ENCODE data around the gene PRB3.

DNA sequence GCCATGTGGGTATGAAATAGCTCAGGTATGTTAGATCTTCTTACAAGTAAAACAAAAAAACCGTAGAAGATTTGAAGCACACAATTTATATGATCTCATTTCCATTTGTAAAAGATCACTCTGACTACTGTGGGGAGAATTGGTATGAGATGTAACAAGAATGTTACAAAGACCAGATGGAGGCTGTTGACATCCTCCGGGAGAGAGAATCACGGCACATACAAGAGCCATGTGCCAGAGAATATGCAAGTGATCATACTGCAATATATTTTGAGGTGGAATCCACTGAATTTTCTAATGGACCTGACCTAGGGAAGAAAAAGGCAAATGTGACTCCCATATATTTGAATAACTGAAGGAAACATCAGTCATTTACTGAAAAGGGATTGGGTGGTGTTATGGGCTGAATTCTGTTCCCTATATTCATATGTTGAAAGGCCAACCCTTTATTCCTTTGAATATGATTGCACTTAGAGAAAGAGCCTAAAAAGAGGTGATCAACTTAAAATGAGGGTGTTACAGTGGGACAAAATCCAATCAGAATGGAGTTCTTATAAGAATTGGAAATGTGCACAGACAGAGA, 29.1 kb downstream of the PRB3 start:
- TF ChIP-seq, protein P1, sequence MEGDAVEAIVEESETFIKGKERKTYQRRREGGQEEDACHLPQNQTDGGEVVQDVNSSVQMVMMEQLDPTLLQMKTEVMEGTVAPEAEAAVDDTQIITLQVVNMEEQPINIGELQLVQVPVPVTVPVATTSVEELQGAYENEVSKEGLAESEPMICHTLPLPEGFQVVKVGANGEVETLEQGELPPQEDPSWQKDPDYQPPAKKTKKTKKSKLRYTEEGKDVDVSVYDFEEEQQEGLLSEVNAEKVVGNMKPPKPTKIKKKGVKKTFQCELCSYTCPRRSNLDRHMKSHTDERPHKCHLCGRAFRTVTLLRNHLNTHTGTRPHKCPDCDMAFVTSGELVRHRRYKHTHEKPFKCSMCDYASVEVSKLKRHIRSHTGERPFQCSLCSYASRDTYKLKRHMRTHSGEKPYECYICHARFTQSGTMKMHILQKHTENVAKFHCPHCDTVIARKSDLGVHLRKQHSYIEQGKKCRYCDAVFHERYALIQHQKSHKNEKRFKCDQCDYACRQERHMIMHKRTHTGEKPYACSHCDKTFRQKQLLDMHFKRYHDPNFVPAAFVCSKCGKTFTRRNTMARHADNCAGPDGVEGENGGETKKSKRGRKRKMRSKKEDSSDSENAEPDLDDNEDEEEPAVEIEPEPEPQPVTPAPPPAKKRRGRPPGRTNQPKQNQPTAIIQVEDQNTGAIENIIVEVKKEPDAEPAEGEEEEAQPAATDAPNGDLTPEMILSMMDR (IDR thresholded peaks at IDR 0.05) = no peak
- TF ChIP-seq POLR2A (IDR thresholded peaks at IDR 0.05) (no peak), EP300 (IDR thresholded peaks at IDR 0.05) (no peak)
